ENCODE measurements around the gene KSR2.

DNA sequence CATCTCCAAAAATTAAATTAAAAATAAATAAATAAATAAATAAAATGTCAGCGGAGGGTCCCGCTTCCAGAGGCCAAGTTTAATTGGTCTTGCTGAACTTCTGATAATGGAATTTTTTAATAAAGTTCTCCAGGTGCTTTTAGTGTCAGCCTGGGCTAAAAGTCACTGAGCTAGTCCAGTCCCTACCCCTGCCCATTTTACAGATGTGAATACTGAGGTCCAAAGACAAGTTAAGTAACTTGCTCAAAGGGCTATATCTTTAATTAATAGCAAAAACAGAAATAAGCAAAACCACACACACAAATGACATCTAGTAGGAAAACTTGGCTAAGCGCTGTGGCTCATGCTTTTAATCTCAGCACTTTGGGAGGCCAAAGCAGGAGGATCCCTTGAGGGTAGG, 42.1 kb upstream of the KSR2 start:
- TF ChIP-seq GATA2 (IDR thresholded peaks at IDR 0.05; ENCODE audit: low read depth, low read length) (no peak), GATA3 (IDR thresholded peaks at IDR 0.05; ENCODE audit: low read depth, low read length) (no peak)
